Measurements from ENCODE around the gene RUBCNL.
"Not testable (repeated sequence)": the region's sequence is repeated elsewhere in the genome, so short reads cannot be mapped to it uniquely, and the experiment has no call there.

The RUBCNL gene

DNA sequence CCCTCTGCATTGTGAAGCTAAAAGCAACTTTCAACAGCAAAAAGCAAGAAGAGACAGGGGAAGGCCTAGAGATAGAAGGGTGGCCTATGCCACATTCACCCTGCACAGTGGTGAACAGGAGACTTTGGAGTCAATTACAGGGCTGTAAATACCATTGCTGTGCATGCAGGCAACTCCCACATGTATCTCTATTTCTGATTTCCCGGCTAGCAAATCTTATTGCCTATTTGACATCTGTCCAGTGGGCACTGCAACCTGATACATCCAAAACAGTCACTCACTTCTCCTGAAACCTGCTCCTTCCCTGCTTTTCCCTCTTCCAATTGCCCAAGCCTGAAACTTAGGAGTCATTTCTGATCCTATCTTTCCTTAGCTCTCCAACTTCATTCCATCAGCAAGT, 13.4 kb downstream of the RUBCNL start:
- DNase-seq = no peak

DNA sequence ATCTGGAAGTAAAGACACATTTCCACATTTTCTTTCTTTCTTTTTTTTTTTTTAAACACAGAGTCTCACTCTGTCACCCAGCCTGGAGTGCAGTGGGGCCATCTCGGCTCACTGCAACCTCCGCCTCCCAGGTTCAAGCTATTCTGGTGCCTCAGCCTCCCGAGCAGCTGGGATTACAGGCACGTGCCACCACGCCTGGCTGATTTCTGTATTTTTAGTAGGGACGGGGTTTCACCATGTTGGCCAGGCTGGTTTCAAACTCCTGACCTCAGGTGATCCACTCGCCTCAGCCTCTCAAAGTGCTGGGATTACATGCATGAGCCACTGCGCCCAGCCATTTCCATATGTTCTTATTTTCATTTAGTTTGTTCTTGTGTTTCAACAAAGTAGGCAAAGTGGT, 14.1 kb downstream of the RUBCNL start:
- not testable (repeated sequence) for DNase-seq

DNA sequence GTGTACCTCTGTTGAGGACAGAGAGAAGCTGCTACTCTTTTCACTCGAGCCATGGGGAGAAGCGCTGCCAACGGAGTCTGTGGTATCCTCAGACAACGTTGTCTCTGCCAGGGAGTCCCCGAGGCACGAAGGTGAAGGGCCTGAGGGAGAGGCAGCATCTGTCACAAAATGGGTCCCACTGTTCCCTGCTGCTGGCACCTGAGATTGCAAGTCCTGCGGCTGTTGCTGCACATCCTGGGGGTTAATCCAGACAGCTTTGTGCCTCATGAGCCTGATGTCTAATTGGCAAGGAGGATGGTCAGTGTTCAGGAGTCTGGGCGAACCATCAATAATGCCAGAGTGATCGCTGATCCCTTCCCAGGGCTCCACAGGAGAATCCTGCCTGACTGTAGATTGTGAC, 15.0 kb downstream of the RUBCNL start:
- no peak for DNase-seq

DNA sequence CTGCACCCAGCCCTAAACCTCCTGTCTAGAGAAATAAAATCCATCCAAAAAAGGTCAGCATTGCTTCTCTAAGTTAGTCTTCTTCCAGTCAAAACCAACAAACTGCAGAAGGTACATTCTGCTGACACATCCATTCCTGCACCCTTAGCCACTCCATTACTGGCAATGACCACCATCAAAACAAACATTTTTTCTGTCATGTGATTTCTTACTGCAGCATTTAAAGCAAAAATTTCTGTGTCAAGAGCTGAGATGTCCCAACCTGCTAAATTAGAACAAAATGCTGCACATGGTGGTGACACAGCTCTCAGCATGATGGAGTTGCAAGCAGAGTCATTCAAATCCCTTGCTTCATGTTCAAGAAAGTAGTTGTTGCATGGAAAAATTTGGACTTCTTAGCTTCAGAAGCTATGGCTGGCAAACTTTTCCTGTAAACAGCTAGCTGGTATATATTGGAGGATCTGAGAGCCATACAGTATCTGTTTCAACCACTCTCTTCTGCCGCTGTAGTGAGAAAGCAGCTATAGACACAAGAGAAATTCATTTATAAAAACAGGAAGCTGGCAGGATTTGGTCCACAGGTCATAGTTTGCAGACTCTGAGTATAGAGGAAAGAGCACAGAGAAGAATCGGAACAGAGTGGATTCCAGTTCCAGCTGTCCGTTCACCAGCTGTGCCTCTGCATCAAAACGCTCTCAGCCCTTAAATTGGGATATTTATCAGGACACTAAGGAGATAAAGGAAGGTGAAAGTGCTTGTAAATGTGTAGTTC, 17.4 kb downstream of the RUBCNL start:
- no peak for DNase-seq

DNA sequence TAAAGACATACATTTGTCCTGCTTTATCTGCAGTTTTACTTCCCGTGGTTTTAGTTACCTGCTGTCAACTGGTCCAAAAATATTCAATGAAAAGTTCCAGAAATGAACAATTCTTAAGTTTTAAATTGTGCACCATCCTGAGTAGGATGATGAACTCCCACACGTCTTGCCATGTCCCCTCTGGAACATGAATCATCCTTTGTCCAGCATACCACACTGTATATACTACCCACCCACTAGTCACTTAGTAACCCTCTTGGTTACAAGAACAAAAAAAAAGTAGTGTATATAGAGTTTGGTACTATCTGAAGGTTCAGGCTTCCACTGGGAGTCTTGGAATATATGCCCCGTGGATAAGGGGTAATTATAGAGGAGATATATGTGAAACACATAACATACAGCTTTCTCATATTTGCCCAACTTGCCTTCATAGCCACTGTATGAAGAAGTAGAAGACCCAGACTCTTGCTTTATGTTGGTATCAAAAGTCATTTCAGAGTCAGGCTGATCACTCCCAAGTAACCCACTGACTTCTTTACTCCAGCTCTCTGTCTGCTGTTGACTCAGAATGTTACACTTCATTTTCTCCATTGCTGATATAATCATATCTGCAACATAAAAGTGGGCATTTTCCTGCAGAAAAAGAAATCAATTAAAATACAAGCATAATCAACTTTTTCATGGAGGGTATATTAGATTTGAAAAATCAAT, 19.3 kb downstream of the RUBCNL start:
- no peak for DNase-seq

DNA sequence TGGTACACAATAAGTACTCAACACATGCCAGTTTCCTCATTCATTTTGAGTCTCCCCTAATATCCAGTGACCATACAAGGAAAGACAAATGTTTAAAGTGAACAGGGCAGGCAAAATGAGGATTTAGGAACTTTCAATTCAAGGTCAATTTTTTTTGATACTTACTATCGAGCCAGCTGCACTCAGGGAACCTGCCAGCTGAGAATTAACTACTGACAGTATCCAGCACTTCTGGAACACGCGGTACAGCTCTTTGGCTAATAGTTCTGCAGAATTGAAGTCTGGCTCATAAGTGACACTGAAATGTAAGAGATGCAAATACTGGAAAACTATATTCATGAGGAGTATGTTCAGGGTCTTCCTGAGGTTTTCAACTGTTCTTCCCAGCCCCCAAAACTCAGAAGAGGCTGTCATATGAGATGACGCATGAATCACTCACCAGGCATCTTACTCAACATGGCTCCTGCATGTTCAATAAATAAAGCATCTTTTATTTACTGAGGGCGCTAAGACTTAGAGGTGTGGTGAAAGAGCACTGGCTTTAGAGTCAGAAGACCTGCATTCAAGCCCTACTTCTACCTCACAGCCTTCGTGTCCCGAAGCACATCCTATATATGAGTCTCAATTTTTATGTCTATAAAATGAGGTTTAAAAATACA, 25.6 kb downstream of the RUBCNL start:
- DNase-seq = no peak

DNA sequence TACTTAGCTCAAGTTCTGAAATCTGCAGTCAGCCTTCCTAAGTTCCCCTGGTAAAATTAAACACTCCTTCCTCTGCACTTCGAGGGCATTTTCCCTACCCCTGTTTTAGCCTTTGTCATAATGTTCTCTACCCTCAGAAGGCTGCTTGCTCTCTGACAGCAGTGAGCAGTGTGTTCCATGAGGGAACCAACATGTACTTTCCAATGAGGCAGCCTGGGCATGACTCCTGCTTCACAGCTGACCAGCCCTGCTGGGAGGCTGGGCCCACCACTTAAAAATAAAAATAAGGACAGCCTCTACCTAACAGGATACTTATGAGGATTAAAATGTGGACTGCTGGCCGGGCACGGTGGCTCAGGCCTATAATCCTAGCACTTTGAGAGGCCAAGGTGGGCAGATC, 26.4 kb downstream of the RUBCNL start:
- DNase-seq = no peak

DNA sequence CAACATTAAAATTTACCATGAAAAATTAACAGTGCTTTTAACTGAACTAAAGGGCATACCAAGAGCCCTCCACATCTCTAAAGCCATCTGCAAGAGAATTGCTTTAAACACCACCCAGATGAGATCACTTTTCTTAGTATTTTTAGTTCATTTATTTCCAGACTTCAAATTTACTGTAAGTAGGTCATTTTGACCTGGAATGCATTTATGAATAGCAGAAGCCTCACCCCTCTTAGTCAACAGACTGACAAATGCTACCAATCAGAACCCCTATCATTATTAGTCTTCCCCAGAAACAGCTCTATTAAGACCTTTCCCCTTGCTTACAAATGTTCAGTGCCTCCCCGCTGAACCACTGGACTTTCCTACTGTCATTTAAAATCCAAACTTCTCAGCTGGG, 27.3 kb downstream of the RUBCNL start:
- no peak for DNase-seq

DNA sequence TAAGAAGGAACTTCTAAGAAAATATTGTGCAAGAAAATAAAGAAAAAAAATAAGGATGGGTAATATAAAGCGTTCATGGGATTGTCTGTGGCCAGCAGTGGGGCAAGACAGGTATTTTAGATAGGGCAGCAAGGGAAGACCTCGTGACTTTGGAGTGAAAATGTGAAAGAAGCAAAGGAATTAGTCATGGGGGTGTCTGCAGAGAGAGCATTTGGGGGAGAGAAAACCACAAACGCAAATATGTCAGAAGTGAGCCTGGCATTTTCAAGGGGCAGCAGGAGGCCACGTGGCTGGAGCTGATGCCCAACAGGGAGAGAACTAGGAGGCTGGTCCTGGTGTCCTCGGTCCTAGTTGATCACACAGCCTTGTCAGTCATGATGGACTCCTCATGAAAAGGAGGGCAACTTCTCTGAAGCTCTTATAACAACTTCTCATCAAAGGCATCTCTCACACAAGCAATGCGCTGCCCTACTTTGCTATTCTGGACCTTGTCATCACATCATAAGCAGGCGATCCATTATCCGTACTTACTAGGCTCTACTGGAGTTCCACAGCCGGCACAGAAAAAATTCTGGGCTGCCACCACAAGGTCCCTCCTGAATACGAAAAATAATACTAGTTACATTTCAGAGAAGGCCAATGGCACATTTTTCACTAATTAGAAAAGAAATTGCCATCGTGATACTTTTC, 31.0 kb downstream of the RUBCNL start:
- no peak for DNase-seq

DNA sequence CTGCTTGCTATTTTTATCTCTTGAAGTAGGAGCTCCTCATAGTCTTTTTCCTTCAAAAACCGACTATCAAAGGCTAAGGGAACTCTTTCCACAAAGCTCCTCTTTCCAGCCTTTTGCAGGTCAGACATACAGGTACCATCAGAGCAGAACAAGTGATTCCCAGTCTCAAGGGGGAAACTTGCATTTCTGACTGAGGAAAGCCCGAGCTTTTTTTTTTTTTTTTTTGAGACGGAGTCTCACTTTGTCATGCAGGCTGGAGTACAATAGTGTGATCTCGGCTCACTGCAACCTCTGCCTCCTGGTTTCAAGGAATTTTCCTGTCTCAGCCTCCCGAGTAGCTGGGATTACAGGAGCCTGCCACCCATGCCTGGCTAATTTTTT, 32.0 kb downstream of the RUBCNL start:
- DNase-seq = no peak

DNA sequence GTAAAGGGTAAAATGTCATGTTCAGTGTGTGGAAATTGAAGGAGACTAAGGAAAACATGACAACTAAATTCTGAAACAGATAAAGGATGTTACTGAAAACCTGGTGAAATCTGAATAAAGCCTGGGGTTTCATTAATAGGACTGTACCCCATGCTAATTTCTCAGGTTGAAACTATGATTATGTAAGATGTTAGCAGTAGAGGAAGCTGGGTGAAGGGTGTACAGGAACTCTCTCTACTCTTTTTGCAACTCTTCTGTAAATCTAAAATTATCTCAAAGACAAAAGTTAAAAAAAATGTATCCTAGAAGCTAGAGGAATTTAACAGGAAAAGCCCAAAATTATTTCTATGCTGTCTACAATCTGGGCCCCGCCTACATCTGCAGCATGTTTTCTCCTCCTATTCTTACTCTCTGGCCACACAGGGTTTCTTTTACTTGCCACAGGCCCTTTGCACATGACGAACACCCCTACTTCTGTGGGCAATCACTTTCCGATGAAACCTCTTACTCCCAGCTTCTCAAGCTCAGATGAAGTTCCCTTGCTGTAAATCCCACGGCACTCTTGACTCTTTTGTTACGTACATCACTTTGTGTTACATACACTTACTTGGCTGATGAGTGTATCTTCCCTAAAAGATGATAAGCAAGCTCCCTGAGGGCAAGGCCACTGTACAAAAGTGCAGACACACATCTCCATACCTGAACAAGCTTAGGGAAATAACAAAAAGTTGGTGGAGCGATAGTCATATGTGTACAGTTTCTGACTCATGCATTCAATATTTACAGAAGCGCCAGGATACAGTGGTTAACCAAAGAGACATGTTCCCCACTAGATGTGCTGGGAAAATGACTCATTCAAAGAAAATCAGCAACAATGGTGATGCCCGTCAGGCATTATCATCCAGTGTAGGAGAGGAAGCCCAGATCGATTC, 32.6 kb downstream of the RUBCNL start:
- DNase-seq = no peak

DNA sequence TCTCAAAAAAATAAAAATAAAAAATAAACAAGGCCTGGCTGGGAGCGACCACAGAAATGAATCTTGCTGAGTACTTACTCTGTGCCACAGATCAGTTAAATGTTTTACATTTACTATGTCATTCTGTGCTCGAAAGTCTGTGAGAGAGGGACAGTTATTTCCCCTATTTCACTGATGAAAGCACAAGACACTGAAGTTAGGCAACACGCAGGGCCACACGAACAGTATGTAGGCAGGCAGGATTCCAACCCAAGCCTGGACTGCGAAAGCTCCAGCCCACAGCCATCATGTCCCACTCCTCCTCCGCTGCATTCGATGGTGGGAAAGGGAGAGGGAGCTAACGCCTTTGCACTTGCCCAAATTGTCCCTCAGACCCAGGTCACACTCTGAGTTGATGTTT, 34.2 kb downstream of the RUBCNL start:
- no peak for DNase-seq

DNA sequence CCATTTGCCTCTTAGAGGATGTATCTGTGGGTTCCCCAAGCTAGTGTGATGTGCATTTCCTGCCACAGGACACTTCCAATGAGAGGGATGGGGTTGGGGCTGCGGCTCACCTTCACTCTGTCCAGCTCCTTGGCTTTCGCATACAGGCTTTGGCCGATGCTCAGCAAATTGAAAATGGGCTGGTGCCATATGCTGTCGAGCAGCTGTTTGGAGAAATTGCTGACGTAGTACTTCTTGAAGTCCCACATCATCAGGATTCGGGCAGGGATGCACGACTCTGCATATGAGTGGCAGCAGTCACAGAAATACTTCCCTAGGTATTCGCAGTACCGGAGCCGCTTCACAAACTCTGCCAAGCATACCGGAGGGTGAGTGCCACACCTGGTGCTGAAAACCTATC, 37.0 kb downstream of the RUBCNL start:
- no peak for DNase-seq

DNA sequence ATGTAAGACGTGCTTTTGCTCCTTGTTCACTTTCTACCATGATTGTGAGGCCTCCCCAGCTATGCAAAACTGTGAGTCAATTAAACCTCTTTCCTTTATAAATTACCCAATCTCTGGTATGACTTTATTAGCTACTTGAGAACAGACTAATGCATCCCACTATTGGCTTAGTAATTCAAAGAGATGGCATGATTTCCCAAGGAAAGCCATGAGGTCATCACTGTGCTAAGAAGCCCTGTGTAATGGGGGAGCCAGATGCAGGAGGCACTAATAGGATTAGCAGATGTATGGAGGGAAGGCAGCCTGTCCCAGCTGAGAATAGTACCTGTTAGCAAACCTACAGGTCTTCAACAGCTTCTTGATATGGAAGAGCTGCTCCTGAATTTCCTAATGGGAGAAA, 38.1 kb downstream of the RUBCNL start:
- no peak for DNase-seq

DNA sequence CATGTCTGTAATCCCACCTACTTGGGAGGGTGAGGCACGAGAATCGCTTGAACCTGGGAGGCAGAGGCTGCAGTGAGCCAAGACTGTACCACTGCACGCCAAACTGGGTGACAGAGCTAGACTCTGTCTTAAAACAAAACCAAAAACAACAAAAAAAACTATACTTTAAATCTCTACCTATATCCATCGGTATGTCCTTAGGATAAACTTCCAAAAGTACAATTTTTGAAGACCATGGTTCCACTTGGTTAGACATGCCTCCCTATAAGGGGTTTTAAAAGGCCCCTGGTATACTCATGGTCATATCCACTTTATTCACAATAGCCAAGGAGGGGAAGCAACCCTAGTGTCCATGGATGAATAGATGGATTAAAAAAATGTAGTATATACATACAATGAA, 39.8 kb downstream of the RUBCNL start:
- no peak for DNase-seq

DNA sequence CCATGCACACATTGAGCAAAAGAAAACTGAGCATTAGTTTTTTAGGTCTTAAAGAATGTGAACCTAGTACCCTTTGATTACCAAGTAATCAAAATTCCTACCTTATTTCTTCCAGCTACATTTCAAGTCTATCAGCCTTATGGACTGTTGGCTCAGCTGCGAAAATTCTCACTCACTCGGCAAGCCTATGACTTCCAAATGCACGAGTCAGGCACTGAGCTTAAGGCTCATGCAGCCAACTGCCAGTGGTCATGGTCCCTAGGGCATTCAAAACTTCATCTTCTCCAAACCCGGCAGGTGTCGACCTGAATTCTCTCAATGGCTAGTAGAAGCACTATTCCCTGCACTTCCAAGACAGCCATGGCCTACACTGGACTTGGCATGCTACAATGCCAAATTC, 41.2 kb downstream of the RUBCNL start:
- no peak for DNase-seq

DNA sequence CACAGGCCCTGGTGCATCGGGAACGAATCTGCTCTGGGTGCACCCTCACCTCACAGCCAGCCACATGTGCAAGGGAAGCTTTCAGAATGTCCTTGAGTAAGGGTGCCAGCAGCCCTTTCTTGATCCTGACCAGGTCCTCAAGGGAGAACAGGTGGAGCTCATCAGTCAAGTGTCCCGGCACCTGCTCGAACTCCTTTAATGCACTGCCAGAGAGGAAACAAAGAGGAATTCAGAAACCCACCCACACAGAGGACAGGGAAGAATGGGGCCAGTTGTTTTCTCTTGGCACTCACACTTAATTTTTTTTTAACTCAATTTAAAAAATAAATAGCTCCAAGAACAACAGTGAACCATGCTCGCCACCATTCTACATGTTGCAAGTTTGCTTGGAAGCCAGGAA, 41.7 kb downstream of the RUBCNL start:
- no peak for DNase-seq

DNA sequence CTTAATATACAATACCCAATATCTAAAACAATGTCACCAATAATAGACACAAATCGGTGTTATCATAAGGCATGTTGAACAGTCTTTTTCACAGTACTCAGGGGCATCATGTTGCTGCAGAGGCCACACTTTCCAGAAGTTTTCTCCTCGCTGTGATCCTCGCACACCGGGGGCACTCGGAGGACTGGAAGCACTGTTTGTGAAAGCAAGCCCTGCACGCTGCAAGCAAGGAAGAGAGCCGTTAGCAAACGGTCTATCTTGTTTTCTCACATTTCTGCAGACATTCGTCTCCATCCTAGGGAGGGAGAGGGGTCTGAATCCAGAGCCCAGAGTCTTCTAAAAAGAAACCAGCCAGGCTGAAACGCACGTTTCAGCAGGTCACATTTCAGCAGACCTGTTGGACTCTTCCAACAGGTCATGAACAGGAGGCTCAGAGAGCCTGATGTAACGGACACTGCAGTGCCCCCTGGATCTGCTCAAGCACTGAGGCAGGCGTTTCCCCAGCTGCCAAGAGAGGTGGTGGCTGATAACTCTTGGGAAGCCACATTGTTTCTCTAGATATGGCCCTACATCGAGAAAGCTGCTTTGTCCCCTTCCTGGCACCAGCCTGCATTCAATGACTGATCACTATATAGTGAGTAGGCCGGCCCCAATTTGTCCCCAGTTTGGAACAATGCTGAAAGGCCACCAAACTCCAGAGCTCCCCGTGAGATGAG, 43.6 kb downstream of the RUBCNL start:
- DNase-seq = no peak

DNA sequence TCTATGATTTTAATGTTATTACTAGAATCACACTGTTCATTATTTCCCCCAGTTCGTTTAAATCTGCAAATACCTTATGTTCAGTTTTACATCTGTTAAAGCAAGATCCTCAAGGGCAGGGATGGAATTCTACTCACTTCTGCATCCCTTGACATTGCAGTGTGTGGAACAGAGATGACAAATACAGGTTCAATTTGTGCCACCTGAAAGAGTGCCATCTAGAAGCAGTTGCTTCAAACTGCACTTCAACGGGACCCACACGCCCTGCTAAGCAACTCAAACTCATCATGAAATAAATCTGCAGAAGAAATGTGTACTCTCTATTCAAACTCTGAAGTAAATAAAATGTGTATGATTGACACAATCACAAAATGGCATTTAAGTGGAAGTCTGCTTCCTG, 44.5 kb downstream of the RUBCNL start:
- no peak for DNase-seq

DNA sequence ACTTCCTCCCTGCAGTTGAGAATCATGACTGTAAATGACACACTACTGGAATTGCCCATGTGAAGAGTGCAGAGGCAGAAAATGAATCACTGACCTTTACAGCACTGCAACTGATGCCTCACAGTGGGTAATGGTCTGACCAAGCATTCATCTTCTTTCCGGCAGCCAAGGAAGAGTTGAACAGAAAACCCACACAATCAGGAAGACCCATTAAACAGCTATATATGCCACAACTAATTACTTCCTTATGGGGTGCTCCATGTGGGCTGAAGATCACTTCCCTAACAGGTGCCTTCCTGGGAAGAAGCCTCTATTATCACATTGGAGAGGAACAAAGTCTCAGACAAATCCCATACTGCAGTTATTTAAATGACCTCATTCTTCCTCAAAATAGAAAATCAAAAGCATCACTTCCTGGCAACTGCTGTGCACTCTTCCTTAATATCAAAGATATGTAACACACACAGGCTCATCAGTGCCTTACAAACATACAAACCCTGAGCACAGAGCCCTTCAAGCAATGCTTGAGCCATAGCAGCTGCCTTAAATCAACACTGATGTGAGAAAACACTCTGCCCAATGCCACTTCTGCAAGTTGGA, 45.8 kb downstream of the RUBCNL start:
- DNase-seq = no peak

DNA sequence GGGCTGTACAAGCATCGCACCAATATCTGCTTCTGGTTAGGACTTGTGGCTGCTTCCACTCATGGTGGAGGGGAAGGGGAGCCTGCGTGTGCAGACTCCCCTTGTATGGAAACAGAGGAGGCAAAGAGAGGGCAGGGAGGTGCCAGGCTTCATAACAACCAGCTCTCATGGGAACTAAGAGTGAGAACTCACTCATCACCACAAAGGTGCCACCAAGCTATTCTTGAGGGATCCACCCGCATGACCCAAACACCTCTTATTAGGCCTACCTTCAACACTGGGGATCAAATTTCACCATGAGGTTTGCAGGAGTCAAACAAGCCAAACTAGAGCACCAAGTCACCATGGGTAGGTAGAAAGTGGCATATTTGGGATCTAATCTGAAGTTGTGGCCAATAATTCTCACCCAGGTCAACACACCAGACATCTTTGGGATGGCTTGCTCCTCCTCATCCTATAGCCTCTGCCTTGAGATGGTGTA, 46.4 kb downstream of the RUBCNL start:
- DNase-seq = no peak

Measured in activated CD8-positive, alpha-beta memory T cell treated with anti-CD3 and anti-CD28 coated beads for 24 hours (primary cell).